ENCODE data around the gene NAALADL1.

Gene NAALADL1

DNA sequence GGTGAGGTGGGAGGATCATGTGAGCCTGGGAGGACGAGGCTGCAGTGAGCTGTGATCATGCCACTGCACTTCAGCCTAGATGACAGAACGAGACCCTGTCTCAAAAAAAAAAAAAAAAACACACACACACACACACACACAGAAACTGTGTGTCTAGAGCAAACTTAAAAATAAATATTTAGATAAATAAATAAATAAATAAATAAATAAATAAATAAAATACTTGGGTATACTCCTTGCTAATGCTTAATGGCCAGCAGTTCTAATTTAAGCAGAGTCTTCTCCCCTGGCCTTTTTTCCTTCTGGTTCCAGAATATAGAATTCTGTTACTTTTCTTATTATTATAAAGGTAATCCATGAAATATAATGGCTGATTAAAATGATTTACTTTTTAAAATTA, 49.5 kb downstream of the NAALADL1 start:
- Histone ChIP-seq H3K36me3 (ENCODE audit: control insufficient read depth in 2 of 2, insufficient read depth in 1 of 2, low read length in 2 of 2) (no peaks in the 10 kb centered on the region), H3K27ac (ENCODE audit: extremely low read depth, low read depth, low read length) (no peak overlapping the region), H3K4me1 (ENCODE audit: control insufficient read depth, insufficient read depth, low read length) (no peaks in the 10 kb centered on the region), H3K9me3 (ENCODE audit: control insufficient read depth, insufficient read depth, low read depth, low read length) (no peaks in the 10 kb centered on the region), H3K4me3 (ENCODE audit: low read depth, low read length) (no peak overlapping the region)
- ChIA-PET POLR2A (no interaction called here), CTCF (interaction anchor here (0.7 kb wide), 1 partner anchor 93 kb away, joined by 3 read pairs; no protein-coding TSS in a partner anchor)
- TF ChIP-seq ZNF174 (tag by site-specific recombination; IDR thresholded peaks at IDR 0.05) (no peak), ZNF426 (tag by site-specific recombination; IDR thresholded peaks at IDR 0.05) (peak; percentile 41), ZNF664 (tag by site-specific recombination; IDR thresholded peaks at IDR 0.05) (no peak), ZNF660 (tag by site-specific recombination; IDR thresholded peaks at IDR 0.05) (no peak), ZNF510 (tag by site-specific recombination; IDR thresholded peaks at IDR 0.05; ENCODE audit: insufficient replicate concordance) (no peak), ZNF433 (tag by site-specific recombination; IDR thresholded peaks at IDR 0.05; ENCODE audit: low read depth) (no peak), ZNF654 (tag by site-specific recombination; IDR thresholded peaks at IDR 0.05; ENCODE audit: low read depth) (0 out of 2 replicates have a peak, but pooled peaks have one; percentile 7), TCF7L2 (IDR thresholded peaks at IDR 0.05; ENCODE audit: borderline replicate concordance, low read depth, low read length) (no peak), ZNF223 (tag by site-specific recombination; IDR thresholded peaks at IDR 0.05) (no peak), GLI2 (tag by site-specific recombination; IDR thresholded peaks at IDR 0.05; ENCODE audit: borderline replicate concordance, low read depth) (no peak), ZNF623 (tag by site-specific recombination; IDR thresholded peaks at IDR 0.05) (peak; percentile 38), HOXC10 (CRISPR knock-in tag; IDR thresholded peaks at IDR 0.05) (no peak), ZNF248 (tag by site-specific recombination; IDR thresholded peaks at IDR 0.05) (no peak), ZNF670 (tag by site-specific recombination; IDR thresholded peaks at IDR 0.05; ENCODE audit: low read depth) (no peak), EGR2 (tag by site-specific recombination; IDR thresholded peaks at IDR 0.05; ENCODE audit: low read depth) (no peak), ZNF555 (tag by site-specific recombination; conservative IDR thresholded peaks at IDR 0.05) (no peak), ZNF560 (tag by site-specific recombination; IDR thresholded peaks at IDR 0.05; ENCODE audit: borderline replicate concordance) (no peak), ZNF302 (tag by site-specific recombination; IDR thresholded peaks at IDR 0.05; ENCODE audit: low read depth) (no peak), ZNF324 (tag by site-specific recombination; IDR thresholded peaks at IDR 0.05) (no peak), ZNF146 (tag by site-specific recombination; IDR thresholded peaks at IDR 0.05) (no peak), BCL11B (tag by site-specific recombination; IDR thresholded peaks at IDR 0.05; ENCODE audit: low read depth) (no peak)
- TF ChIP-seq, protein P1, sequence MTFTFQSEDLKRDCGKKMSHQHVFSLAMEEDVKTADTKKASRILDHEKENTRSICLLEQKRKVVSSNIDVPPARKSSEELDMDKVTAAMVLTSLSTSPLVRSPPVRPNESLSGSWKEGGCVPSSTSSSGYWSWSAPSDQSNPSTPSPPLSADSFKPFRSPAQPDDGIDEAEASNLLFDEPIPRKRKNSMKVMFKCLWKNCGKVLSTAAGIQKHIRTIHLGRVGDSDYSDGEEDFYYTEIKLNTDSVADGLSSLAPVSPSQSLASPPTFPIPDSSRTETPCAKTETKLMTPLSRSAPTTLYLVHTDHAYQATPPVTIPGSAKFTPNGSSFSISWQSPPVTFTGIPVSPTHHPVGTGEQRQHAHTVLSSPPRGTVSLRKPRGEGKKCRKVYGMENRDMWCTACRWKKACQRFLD (tag by site-specific recombination; IDR thresholded peaks at IDR 0.05) = no peak
- TF ChIP-seq, protein P2, sequence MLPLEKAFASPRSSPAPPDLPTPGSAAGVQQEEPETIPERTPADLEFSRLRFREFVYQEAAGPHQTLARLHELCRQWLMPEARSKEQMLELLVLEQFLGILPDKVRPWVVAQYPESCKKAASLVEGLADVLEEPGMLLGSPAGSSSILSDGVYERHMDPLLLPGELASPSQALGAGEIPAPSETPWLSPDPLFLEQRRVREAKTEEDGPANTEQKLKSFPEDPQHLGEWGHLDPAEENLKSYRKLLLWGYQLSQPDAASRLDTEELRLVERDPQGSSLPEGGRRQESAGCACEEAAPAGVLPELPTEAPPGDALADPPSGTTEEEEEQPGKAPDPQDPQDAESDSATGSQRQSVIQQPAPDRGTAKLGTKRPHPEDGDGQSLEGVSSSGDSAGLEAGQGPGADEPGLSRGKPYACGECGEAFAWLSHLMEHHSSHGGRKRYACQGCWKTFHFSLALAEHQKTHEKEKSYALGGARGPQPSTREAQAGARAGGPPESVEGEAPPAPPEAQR (tag by site-specific recombination; IDR thresholded peaks at IDR 0.05) = no peak
- TF ChIP-seq, protein P3, sequence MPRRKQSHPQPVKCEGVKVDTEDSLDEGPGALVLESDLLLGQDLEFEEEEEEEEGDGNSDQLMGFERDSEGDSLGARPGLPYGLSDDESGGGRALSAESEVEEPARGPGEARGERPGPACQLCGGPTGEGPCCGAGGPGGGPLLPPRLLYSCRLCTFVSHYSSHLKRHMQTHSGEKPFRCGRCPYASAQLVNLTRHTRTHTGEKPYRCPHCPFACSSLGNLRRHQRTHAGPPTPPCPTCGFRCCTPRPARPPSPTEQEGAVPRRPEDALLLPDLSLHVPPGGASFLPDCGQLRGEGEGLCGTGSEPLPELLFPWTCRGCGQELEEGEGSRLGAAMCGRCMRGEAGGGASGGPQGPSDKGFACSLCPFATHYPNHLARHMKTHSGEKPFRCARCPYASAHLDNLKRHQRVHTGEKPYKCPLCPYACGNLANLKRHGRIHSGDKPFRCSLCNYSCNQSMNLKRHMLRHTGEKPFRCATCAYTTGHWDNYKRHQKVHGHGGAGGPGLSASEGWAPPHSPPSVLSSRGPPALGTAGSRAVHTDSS (tag by site-specific recombination; IDR thresholded peaks at IDR 0.05) = no peak
- TF ChIP-seq, protein P4, sequence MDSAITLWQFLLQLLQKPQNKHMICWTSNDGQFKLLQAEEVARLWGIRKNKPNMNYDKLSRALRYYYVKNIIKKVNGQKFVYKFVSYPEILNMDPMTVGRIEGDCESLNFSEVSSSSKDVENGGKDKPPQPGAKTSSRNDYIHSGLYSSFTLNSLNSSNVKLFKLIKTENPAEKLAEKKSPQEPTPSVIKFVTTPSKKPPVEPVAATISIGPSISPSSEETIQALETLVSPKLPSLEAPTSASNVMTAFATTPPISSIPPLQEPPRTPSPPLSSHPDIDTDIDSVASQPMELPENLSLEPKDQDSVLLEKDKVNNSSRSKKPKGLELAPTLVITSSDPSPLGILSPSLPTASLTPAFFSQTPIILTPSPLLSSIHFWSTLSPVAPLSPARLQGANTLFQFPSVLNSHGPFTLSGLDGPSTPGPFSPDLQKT (IDR thresholded peaks at IDR 0.05; ENCODE audit: borderline replicate concordance, low read depth, low read length) = no peak
- TF ChIP-seq, protein P5, sequence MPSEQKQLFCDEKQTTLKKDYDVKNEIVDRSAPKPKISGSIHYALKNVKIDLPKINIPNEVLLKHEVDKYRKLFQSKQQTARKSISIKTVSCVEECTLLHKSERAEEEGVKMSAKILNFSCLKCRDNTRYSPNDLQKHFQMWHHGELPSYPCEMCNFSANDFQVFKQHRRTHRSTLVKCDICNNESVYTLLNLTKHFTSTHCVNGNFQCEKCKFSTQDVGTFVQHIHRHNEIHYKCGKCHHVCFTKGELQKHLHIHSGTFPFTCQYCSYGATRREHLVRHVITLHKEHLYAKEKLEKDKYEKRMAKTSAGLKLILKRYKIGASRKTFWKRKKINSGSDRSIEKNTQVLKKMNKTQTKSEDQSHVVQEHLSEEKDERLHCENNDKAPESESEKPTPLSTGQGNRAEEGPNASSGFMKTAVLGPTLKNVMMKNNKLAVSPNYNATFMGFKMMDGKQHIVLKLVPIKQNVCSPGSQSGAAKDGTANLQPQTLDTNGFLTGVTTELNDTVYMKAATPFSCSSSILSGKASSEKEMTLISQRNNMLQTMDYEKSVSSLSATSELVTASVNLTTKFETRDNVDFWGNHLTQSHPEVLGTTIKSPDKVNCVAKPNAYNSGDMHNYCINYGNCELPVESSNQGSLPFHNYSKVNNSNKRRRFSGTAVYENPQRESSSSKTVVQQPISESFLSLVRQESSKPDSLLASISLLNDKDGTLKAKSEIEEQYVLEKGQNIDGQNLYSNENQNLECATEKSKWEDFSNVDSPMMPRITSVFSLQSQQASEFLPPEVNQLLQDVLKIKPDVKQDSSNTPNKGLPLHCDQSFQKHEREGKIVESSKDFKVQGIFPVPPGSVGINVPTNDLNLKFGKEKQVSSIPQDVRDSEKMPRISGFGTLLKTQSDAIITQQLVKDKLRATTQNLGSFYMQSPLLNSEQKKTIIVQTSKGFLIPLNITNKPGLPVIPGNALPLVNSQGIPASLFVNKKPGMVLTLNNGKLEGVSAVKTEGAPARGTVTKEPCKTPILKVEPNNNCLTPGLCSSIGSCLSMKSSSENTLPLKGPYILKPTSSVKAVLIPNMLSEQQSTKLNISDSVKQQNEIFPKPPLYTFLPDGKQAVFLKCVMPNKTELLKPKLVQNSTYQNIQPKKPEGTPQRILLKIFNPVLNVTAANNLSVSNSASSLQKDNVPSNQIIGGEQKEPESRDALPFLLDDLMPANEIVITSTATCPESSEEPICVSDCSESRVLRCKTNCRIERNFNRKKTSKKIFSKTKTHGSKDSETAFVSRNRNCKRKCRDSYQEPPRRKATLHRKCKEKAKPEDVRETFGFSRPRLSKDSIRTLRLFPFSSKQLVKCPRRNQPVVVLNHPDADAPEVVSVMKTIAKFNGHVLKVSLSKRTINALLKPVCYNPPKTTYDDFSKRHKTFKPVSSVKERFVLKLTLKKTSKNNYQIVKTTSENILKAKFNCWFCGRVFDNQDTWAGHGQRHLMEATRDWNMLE (tag by site-specific recombination; conservative IDR thresholded peaks at IDR 0.05; ENCODE audit: low read depth) = peak; percentile 67; the same call in 1 of the 2 replicates

Data from HEK293 (cell line).